Measurements from ENCODE around the gene DTWD1.

GRCh38 chr15:49620199-49620598 lies 649 bp upstream of the DTWD1 start:
- TF ChIP-seq, protein P1, sequence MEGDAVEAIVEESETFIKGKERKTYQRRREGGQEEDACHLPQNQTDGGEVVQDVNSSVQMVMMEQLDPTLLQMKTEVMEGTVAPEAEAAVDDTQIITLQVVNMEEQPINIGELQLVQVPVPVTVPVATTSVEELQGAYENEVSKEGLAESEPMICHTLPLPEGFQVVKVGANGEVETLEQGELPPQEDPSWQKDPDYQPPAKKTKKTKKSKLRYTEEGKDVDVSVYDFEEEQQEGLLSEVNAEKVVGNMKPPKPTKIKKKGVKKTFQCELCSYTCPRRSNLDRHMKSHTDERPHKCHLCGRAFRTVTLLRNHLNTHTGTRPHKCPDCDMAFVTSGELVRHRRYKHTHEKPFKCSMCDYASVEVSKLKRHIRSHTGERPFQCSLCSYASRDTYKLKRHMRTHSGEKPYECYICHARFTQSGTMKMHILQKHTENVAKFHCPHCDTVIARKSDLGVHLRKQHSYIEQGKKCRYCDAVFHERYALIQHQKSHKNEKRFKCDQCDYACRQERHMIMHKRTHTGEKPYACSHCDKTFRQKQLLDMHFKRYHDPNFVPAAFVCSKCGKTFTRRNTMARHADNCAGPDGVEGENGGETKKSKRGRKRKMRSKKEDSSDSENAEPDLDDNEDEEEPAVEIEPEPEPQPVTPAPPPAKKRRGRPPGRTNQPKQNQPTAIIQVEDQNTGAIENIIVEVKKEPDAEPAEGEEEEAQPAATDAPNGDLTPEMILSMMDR (conservative IDR thresholded peaks at IDR 0.05): no peak
- TF ChIP-seq EZH2 (IDR thresholded peaks at IDR 0.05; ENCODE audit: low read depth): no peak
